ENCODE data around the gene KAZN. TPM values are rescaled to one million over a fixed set of nuclear protein-coding genes. Genes with fewer than 3 reads are reported as not detected.

KAZN gene
- total RNA-seq, 1 experiment from 2014 or later, result 15.6 TPM

GRCh38 chr1:14791654-14792053 is 193.2 kb downstream of the KAZN start:
- H3K9me2 ChIP-seq (ENCODE audit: insufficient read depth), result no peaks in the 10 kb centered on the region
- CTCF ChIA-PET, result interaction anchor here (0.6 kb wide), 1 partner anchor 160 kb away, joined by 3 read pairs; no protein-coding TSS in a partner anchor
- no peak for TF ChIP-seq EZH2 (IDR thresholded peaks at IDR 0.05; ENCODE audit: low read depth)
- TF ChIP-seq CTCF (conservative IDR thresholded peaks at IDR 0.05), result no peak
- POLR2A ChIA-PET (ENCODE audit: unreplicated experiment), result no interaction called here
- H3K79me2 ChIP-seq (ENCODE audit: low read depth), result no peaks in the 10 kb centered on the region
- H3K4me2 ChIP-seq, result no peak overlapping the region
- H3K4me3 ChIP-seq, result no peak overlapping the region
- intact Hi-C loops (cut with micrococcal nuclease; ENCODE audit: unreplicated experiment), result no loop called here
- DNase-seq, result no peak
- H4K20me1 ChIP-seq (ENCODE audit: insufficient read depth), result no peaks in the 10 kb centered on the region
- H3K27me3 ChIP-seq (ENCODE audit: insufficient read depth, low read depth), result peaks cover 29% of the 10 kb centered on the region
- H3K27ac ChIP-seq, result no peak overlapping the region
- BruUV-seq (replicated peaks), result no TSS peak
- no peaks in the 10 kb centered on the region for H3K36me3 ChIP-seq (ENCODE audit: low read depth)
- H3K4me1 ChIP-seq (replicated peaks; ENCODE audit: insufficient read depth), result no peaks in the 10 kb centered on the region
- no peak overlapping the region for H2AFZ ChIP-seq
- H3K9me3 ChIP-seq (ENCODE audit: insufficient read depth, low read depth), result no peaks in the 10 kb centered on the region
- H3F3A ChIP-seq (ENCODE audit: insufficient read depth, low read depth), result no peaks in the 10 kb centered on the region

- no peak overlapping the region for H2AFZ ChIP-seq
- no peaks in the 10 kb centered on the region for H3K9me3 ChIP-seq (ENCODE audit: insufficient read depth, low read depth)
- no peaks in the 10 kb centered on the region for H3K9me2 ChIP-seq (ENCODE audit: insufficient read depth)
- no peaks in the 10 kb centered on the region for H3K36me3 ChIP-seq (ENCODE audit: low read depth)
- DNase-seq, result no peak
- no peaks in the 10 kb centered on the region for H3K4me1 ChIP-seq (replicated peaks; ENCODE audit: insufficient read depth)
- H3K4me2 ChIP-seq, result no peak overlapping the region
- no peaks in the 10 kb centered on the region for H3K79me2 ChIP-seq (ENCODE audit: low read depth)
- no peak overlapping the region for H3K27ac ChIP-seq
- no peak for TF ChIP-seq EZH2 (IDR thresholded peaks at IDR 0.05; ENCODE audit: low read depth)
- TF ChIP-seq CTCF (conservative IDR thresholded peaks at IDR 0.05), result no peak
- no peaks in the 10 kb centered on the region for H4K20me1 ChIP-seq (ENCODE audit: insufficient read depth)
- no peak overlapping the region for H3K4me3 ChIP-seq
- intact Hi-C loops (cut with micrococcal nuclease; ENCODE audit: unreplicated experiment), result no loop called here
- CTCF ChIA-PET, result no interaction called here
- POLR2A ChIA-PET (ENCODE audit: unreplicated experiment), result no interaction called here
- BruUV-seq (replicated peaks), result no TSS peak
- H3K27me3 ChIP-seq (ENCODE audit: insufficient read depth, low read depth), result peaks cover 46% of the 10 kb centered on the region
- H3F3A ChIP-seq (ENCODE audit: insufficient read depth, low read depth), result no peaks in the 10 kb centered on the region
Observed at GRCh38 chr1:14794136-14794768, 195.8 kb downstream of the KAZN start.

GRCh38 chr1:14794906-14795305 is 196.4 kb downstream of the KAZN start:
- H3F3A ChIP-seq (ENCODE audit: insufficient read depth, low read depth), result no peaks in the 10 kb centered on the region
- H3K4me1 ChIP-seq (replicated peaks; ENCODE audit: insufficient read depth), result no peaks in the 10 kb centered on the region
- CTCF ChIA-PET, result no interaction called here
- H3K27ac ChIP-seq, result no peak overlapping the region
- H3K4me2 ChIP-seq, result no peak overlapping the region
- DNase-seq, result no peak
- no peaks in the 10 kb centered on the region for H4K20me1 ChIP-seq (ENCODE audit: insufficient read depth)
- H3K9me3 ChIP-seq (ENCODE audit: insufficient read depth, low read depth), result no peaks in the 10 kb centered on the region
- POLR2A ChIA-PET (ENCODE audit: unreplicated experiment), result no interaction called here
- peaks cover 50% of the 10 kb centered on the region for H3K27me3 ChIP-seq (ENCODE audit: insufficient read depth, low read depth)
- intact Hi-C loops (cut with micrococcal nuclease; ENCODE audit: unreplicated experiment), result no loop called here
- H2AFZ ChIP-seq, result no peak overlapping the region
- no TSS peak for BruUV-seq (replicated peaks)
- no peaks in the 10 kb centered on the region for H3K36me3 ChIP-seq (ENCODE audit: low read depth)
- no peaks in the 10 kb centered on the region for H3K79me2 ChIP-seq (ENCODE audit: low read depth)
- no peak for TF ChIP-seq EZH2 (IDR thresholded peaks at IDR 0.05; ENCODE audit: low read depth)
- TF ChIP-seq CTCF (conservative IDR thresholded peaks at IDR 0.05), result no peak
- H3K9me2 ChIP-seq (ENCODE audit: insufficient read depth), result no peaks in the 10 kb centered on the region
- no peak overlapping the region for H3K4me3 ChIP-seq
